ENCODE measurements around the gene TP53BP1. TPM values are rescaled to one million over a fixed set of nuclear protein-coding genes. Genes with fewer than 3 reads are reported as not detected.

Gene TP53BP1
- total RNA-seq, 1 donor from 2014 or later: 45.6 TPM

GRCh38 chr15:43360821-43361220 is 132.1 kb downstream of the TP53BP1 start:
- no peak for DNase-seq (ENCODE audit: low read depth in 2 of 2)

Other genes starting within 250 kb of the TP53BP1 start
- gene TGM5, start 226.2 kb downstream of the TP53BP1 start, total RNA-seq: not detected in 2 replicates
- gene TGM7, start 190.9 kb downstream of the TP53BP1 start, total RNA-seq: not detected in 2 replicates
- gene LCMT2, start 162.6 kb downstream of the TP53BP1 start, total RNA-seq: 2.8 and 4.6 TPM in 2 replicates
- 11.1 and 16.1 TPM in 2 replicates for gene ZSCAN29, start 122.1 kb downstream of the TP53BP1 start, total RNA-seq
- 6.5 and 8.5 TPM in 2 replicates for gene TUBGCP4, start 122.1 kb downstream of the TP53BP1 start, total RNA-seq
- gene MAP1A, start 24.5 kb upstream of the TP53BP1 start, total RNA-seq: 0.20 and 0.44 TPM in 2 replicates
- 6.8 and 7.5 TPM in 2 replicates for gene PPIP5K1, start 97.1 kb upstream of the TP53BP1 start, total RNA-seq
- gene CKMT1B, start 100.9 kb upstream of the TP53BP1 start, total RNA-seq: not detected in 2 replicates
- not detected in 2 replicates for gene STRC, start 125.6 kb upstream of the TP53BP1 start, total RNA-seq
- gene CATSPER2, start 155.7 kb upstream of the TP53BP1 start, total RNA-seq: 0.22 and 0.40 TPM in 2 replicates
- not detected in 2 replicates for gene CKMT1A, start 200.7 kb upstream of the TP53BP1 start, total RNA-seq

Data from lung microvascular endothelial cell (primary cell).